Liver (tissue), 9 donors: Measurements from ENCODE around the gene SPINK7. TPM values are rescaled to one million over a fixed set of nuclear protein-coding genes. Genes with fewer than 3 reads are reported as not detected.

Experiments
- DNase-seq: peaks from one replicate; pipeline ENCODE4 v3.0.0-alpha.2; 2017; ENCODE audit warnings: low spot score
- H3K27ac ChIP-seq, 2 donors: one replicate each; pipeline ENCODE4 v1.7.0; 2013; ENCODE audit warnings: inconsistent platforms in 2 of 2, low read length in 2 of 2, control low read depth in 1 of 2, low read depth in 1 of 2, mild to moderate bottlenecking in 1 of 2
- H3K27me3 ChIP-seq, 4 donors: one replicate each; pipeline versions ENCODE4 v1.6.1 to v1.7.0; 2013; ENCODE audit warnings: low read length in 3 of 4, inconsistent platforms in 1 of 4, mild to moderate bottlenecking in 1 of 4, moderate library complexity in 1 of 4; ENCODE audit not compliant: control insufficient read depth in 4 of 4, insufficient read depth in 4 of 4
- H3K36me3 ChIP-seq, 4 donors: one replicate each; pipeline versions ENCODE4 v1.6.1 to v1.7.0; 2013; ENCODE audit warnings: low read length in 3 of 4, mild to moderate bottlenecking in 3 of 4, low read depth in 1 of 4, moderate library complexity in 1 of 4; ENCODE audit not compliant: control insufficient read depth in 4 of 4, insufficient read depth in 3 of 4
- H3K4me1 ChIP-seq, 4 donors: one replicate each; pipeline versions ENCODE4 v1.6.1 to v1.7.0; 2013; ENCODE audit warnings: low read length in 3 of 4, mild to moderate bottlenecking in 3 of 4, moderate library complexity in 1 of 4; ENCODE audit not compliant: control insufficient read depth in 4 of 4, insufficient read depth in 4 of 4
- H3K4me3 ChIP-seq, 3 donors: one replicate each; pipeline versions ENCODE4 v1.6.1 to v1.7.0; 2013; ENCODE audit warnings: low read length in 3 of 3, control low read depth in 1 of 3, low read depth in 1 of 3, mild to moderate bottlenecking in 1 of 3
- H3K9ac ChIP-seq, 2 donors: one replicate each; pipeline ENCODE4 v1.7.0; 2013; ENCODE audit warnings: low read length in 2 of 2, mild to moderate bottlenecking in 2 of 2, moderate library complexity in 2 of 2, control low read depth in 1 of 2, low read depth in 1 of 2
- H3K9me3 ChIP-seq, 4 donors: one replicate each; pipeline versions ENCODE4 v1.6.1 to v1.7.0; 2013; ENCODE audit warnings: low read length in 3 of 4; ENCODE audit not compliant: control insufficient read depth in 4 of 4
- EGR1 ChIP-seq, 2 donors: IDR thresholded peaks; 2 replicates each; pipeline ENCODE4 v1.6.1; 2016 to 2018; ENCODE audit warnings: antibody characterized with exemption in 2 of 2, low read depth in 2 of 2
- FOXA1 ChIP-seq: IDR thresholded peaks from 2 replicates; pipeline ENCODE4 v1.6.1; 2016; ENCODE audit warnings: antibody characterized with exemption
- FOXA2 ChIP-seq: IDR thresholded peaks from 2 replicates; pipeline ENCODE4 v1.6.1; 2016; ENCODE audit warnings: antibody characterized with exemption
- GABPA ChIP-seq, 2 donors: IDR thresholded peaks in 1 of 2; conservative IDR thresholded peaks in 1 of 2; 2 replicates each; pipeline ENCODE4 v1.6.1; 2016; ENCODE audit warnings: antibody characterized with exemption in 2 of 2, mild to moderate bottlenecking in 1 of 2, moderate library complexity in 1 of 2
- HNF4A ChIP-seq, 2 donors: conservative IDR thresholded peaks; 2 replicates each; pipeline ENCODE4 v1.6.1; 2016; ENCODE audit warnings: antibody characterized with exemption in 2 of 2, mild to moderate bottlenecking in 2 of 2
- HNF4G ChIP-seq: IDR thresholded peaks from 2 replicates; pipeline ENCODE4 v1.6.1; 2016; ENCODE audit warnings: antibody characterized with exemption
- JUND ChIP-seq, 2 donors: IDR thresholded peaks; 2 replicates each; pipeline ENCODE4 v1.6.1; 2016; ENCODE audit warnings: antibody characterized with exemption in 2 of 2
- NR2F2 ChIP-seq: IDR thresholded peaks from 2 replicates; pipeline ENCODE4 v1.6.1; 2016; ENCODE audit warnings: antibody characterized with exemption
- RAD21 ChIP-seq, 2 donors: IDR thresholded peaks; 2 replicates each; pipeline ENCODE4 v1.6.1; 2016; ENCODE audit warnings: antibody characterized with exemption in 2 of 2, mild to moderate bottlenecking in 2 of 2
- RXRA ChIP-seq, 2 donors: IDR thresholded peaks; 2 replicates each; pipeline ENCODE4 v1.6.1; 2017 to 2018; ENCODE audit warnings: antibody characterized with exemption in 2 of 2, mild to moderate bottlenecking in 1 of 2
- SP1 ChIP-seq: IDR thresholded peaks from 2 replicates; pipeline ENCODE4 v1.6.1; 2018; ENCODE audit warnings: antibody characterized with exemption, mild to moderate bottlenecking
- TAF1 ChIP-seq: conservative IDR thresholded peaks from 2 replicates; pipeline ENCODE4 v1.6.1; 2016; ENCODE audit warnings: antibody characterized with exemption, mild to moderate bottlenecking
- YY1 ChIP-seq: IDR thresholded peaks from 2 replicates; pipeline ENCODE4 v1.6.1; 2016; ENCODE audit warnings: antibody characterized with exemption, mild to moderate bottlenecking
- WGBS: extraction: QIAGEN DNeasy Blood & Tissue Kit; methylation state at CpG from one replicate; pipeline ENCODE4 v1.1.7; 2013; 5-methylcytosine and 5-hydroxymethylcytosine counted together
- polyA plus RNA-seq, 2 donors: library from polyadenylated mRNA; stranded (reverse) in 1 of 2; unstranded in 1 of 2; fragments of 200-250 nt in 1 of 2; fragments of >200 nt in 1 of 2; fragmentation: Nextera tagmentation in 1 of 2; extraction: Ambion mirVana in 1 of 2; gene quantifications; one replicate each; pipeline versions ENCODE4 v1.2.1 to v1.2.3, GENCODE V29; 2013 to 2015
- total RNA-seq, 2 donors: library from RNA; depleted of rRNA; stranded (reverse); fragments of >200 nt; gene quantifications; one replicate each; pipeline ENCODE4 v1.2.3, GENCODE V29; 2014
- TF ChIP-seq, protein P1 (sequence below): IDR thresholded peaks from 2 replicates; pipeline ENCODE4 v1.6.1; 2016; ENCODE audit warnings: antibody characterized with exemption, mild to moderate bottlenecking
- TF ChIP-seq, protein P2 (sequence below): IDR thresholded peaks from 2 replicates; pipeline ENCODE4 v1.6.1; 2016; ENCODE audit warnings: antibody characterized with exemption
- TF ChIP-seq, protein P3 (sequence below): IDR thresholded peaks from 2 replicates; pipeline ENCODE4 v1.6.1; 2016; ENCODE audit warnings: antibody characterized with exemption
- TF ChIP-seq, protein P4 (sequence below): IDR thresholded peaks from 2 replicates; pipeline ENCODE4 v1.6.1; 2016; ENCODE audit warnings: antibody characterized with exemption
- TF ChIP-seq, protein P5 (sequence below): fragments of 150-350 bp; IDR thresholded peaks from 2 replicates; pipeline ENCODE4 v1.5.1; 2017; ENCODE audit warnings: improper control_type of control experiment, low read depth, low read length; ENCODE audit not compliant: missing input control
- donor health status: healthy.
- donor health status: healthy.
- donor health status: healthy.
- donor health status: healthy.
- donor health status: healthy.

SPINK7 gene
- total and polyA plus RNA-seq, 4 donors: not detected

DNA sequence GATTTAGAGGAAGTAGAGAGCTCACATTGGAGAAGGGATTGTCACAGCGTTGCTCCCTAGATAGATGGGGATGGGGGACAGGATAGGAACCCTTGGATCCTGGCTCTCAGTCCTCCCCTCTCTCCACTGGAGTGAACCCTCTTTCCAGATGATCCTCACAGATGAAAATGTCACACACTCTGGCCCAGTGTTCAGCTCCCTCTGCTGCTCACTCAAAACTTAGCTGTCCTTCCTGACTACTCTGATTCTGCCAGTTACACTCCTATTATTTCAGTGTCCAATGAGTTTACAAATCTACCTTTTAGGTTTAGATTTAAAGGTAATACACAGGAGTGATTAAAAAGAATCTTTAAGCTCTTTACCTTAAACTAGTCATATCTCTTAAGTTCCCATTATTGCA, 5.8 kb upstream of the SPINK7 start (continued):
- TF ChIP-seq, protein P1, sequence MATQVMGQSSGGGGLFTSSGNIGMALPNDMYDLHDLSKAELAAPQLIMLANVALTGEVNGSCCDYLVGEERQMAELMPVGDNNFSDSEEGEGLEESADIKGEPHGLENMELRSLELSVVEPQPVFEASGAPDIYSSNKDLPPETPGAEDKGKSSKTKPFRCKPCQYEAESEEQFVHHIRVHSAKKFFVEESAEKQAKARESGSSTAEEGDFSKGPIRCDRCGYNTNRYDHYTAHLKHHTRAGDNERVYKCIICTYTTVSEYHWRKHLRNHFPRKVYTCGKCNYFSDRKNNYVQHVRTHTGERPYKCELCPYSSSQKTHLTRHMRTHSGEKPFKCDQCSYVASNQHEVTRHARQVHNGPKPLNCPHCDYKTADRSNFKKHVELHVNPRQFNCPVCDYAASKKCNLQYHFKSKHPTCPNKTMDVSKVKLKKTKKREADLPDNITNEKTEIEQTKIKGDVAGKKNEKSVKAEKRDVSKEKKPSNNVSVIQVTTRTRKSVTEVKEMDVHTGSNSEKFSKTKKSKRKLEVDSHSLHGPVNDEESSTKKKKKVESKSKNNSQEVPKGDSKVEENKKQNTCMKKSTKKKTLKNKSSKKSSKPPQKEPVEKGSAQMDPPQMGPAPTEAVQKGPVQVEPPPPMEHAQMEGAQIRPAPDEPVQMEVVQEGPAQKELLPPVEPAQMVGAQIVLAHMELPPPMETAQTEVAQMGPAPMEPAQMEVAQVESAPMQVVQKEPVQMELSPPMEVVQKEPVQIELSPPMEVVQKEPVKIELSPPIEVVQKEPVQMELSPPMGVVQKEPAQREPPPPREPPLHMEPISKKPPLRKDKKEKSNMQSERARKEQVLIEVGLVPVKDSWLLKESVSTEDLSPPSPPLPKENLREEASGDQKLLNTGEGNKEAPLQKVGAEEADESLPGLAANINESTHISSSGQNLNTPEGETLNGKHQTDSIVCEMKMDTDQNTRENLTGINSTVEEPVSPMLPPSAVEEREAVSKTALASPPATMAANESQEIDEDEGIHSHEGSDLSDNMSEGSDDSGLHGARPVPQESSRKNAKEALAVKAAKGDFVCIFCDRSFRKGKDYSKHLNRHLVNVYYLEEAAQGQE: no peak

DNA sequence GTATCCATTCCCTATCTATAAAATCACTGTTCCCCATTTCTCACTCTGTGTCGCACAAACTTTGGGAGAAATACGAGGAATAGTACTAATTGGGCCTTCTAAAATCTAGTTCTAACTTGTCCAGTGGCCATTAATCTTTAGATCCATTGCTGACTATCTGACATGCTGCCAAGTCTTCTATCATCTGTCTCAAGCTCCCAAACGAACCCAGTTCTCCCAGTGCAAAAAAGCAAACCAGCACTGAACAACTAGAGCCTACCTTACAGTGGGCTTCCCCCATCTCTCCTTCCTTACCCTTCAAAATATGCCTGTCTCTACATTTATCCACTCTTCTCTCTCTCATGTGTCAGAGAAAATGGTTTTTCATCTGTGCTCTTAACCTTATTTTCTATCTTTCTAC, 3.2 kb upstream of the SPINK7 start:
- TF ChIP-seq RAD21 (IDR thresholded peaks at IDR 0.05) (no peak), GABPA (IDR thresholded peaks at IDR 0.05 in 1 of 2, conservative IDR thresholded peaks at IDR 0.05 in 1 of 2) (no peak), EGR1 (IDR thresholded peaks at IDR 0.05; ENCODE audit: low read depth in 2 of 2) (no peak), YY1 (no peak), SP1 (no peak), RXRA (IDR thresholded peaks at IDR 0.05) (no peak), FOXA2 (no peak), HNF4G (no peak), TAF1 (no peak), NR2F2 (no peak), JUND (IDR thresholded peaks at IDR 0.05) (no peak), FOXA1 (no peak), HNF4A (conservative IDR thresholded peaks at IDR 0.05) (no peak)
- TF ChIP-seq, protein P2, sequence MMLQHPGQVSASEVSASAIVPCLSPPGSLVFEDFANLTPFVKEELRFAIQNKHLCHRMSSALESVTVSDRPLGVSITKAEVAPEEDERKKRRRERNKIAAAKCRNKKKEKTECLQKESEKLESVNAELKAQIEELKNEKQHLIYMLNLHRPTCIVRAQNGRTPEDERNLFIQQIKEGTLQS: no peak
- TF ChIP-seq, protein P3, sequence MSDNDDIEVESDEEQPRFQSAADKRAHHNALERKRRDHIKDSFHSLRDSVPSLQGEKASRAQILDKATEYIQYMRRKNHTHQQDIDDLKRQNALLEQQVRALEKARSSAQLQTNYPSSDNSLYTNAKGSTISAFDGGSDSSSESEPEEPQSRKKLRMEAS: no peak
- TF ChIP-seq, protein P4, sequence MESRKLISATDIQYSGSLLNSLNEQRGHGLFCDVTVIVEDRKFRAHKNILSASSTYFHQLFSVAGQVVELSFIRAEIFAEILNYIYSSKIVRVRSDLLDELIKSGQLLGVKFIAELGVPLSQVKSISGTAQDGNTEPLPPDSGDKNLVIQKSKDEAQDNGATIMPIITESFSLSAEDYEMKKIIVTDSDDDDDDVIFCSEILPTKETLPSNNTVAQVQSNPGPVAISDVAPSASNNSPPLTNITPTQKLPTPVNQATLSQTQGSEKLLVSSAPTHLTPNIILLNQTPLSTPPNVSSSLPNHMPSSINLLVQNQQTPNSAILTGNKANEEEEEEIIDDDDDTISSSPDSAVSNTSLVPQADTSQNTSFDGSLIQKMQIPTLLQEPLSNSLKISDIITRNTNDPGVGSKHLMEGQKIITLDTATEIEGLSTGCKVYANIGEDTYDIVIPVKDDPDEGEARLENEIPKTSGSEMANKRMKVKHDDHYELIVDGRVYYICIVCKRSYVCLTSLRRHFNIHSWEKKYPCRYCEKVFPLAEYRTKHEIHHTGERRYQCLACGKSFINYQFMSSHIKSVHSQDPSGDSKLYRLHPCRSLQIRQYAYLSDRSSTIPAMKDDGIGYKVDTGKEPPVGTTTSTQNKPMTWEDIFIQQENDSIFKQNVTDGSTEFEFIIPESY: no peak
- TF ChIP-seq, protein P5, sequence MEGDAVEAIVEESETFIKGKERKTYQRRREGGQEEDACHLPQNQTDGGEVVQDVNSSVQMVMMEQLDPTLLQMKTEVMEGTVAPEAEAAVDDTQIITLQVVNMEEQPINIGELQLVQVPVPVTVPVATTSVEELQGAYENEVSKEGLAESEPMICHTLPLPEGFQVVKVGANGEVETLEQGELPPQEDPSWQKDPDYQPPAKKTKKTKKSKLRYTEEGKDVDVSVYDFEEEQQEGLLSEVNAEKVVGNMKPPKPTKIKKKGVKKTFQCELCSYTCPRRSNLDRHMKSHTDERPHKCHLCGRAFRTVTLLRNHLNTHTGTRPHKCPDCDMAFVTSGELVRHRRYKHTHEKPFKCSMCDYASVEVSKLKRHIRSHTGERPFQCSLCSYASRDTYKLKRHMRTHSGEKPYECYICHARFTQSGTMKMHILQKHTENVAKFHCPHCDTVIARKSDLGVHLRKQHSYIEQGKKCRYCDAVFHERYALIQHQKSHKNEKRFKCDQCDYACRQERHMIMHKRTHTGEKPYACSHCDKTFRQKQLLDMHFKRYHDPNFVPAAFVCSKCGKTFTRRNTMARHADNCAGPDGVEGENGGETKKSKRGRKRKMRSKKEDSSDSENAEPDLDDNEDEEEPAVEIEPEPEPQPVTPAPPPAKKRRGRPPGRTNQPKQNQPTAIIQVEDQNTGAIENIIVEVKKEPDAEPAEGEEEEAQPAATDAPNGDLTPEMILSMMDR: no peak
- TF ChIP-seq, protein P1: no peak
- WGBS: 84% methylated on average over 3 of the region's 3 CpGs

More for the DNA sequence above, 3.2 kb upstream of the SPINK7 start:
- H3K4me3 ChIP-seq: no peak overlapping the region
- H3K9ac ChIP-seq: no peak overlapping the region
- no peak overlapping the region for H3K27ac ChIP-seq
- no peaks in the 10 kb centered on the region for H3K4me1 ChIP-seq
- no peaks in the 10 kb centered on the region for H3K36me3 ChIP-seq
- H3K9me3 ChIP-seq: peaks cover 0 to 1% (median 0%) of the 10 kb centered on the region in 4 donors
- no peaks in the 10 kb centered on the region for H3K27me3 ChIP-seq
- no peak for DNase-seq
